Activated CD4-positive, alpha-beta T cell treated with anti-CD3 and anti-CD28 coated beads for 36 hours (primary cell): ENCODE results near the gene DDC. TPM values are rescaled to one million over a fixed set of nuclear protein-coding genes. Genes with fewer than 3 reads are reported as not detected.
"Not testable (repeated sequence)": the region's sequence is repeated elsewhere in the genome, so short reads cannot be mapped to it uniquely, and the experiment has no call there.

Experiments used
- ATAC-seq: fragments of 200-7000 bp; cut with Tn5 transposase; one replicate; pipeline ENCODE4 v1.10.0; 2021; ENCODE audit warnings: mild to moderate bottlenecking, moderate library complexity
- CTCF ChIA-PET: fragments of 350-600 bp; sonication (Branson Sonifier 250); formaldehyde crosslinking; loops from one replicate; lab custom pipeline; 2021; ENCODE audit warnings: antibody characterized with exemption; lab: Charles Lee
- POLR2A ChIA-PET: fragments of 350-600 bp; sonication (Branson Sonifier 250); formaldehyde crosslinking; loops from one replicate; lab custom pipeline; 2021; ENCODE audit warnings: antibody characterized with exemption, inconsistent platforms; lab: Charles Lee
- DNase-seq: peaks from one replicate; pipeline ENCODE4 v3.0.0-alpha.2; 2020
- H3K27ac Mint-ChIP-seq: one replicate; pipeline ENCODE4 v1.8.0; 2021; ENCODE audit warnings: mixed read lengths
- H3K27me3 Mint-ChIP-seq: one replicate; pipeline ENCODE4 v1.8.0; 2021; ENCODE audit warnings: mixed read lengths
- H3K36me3 Mint-ChIP-seq: one replicate; pipeline ENCODE4 v1.8.0; 2021; ENCODE audit warnings: low read depth, mixed read lengths
- H3K4me1 Mint-ChIP-seq: one replicate; pipeline ENCODE4 v1.8.0; 2021; ENCODE audit warnings: mixed read lengths
- H3K4me3 Mint-ChIP-seq: one replicate; pipeline ENCODE4 v1.8.0; 2021; ENCODE audit warnings: mild to moderate bottlenecking, moderate library complexity, mixed read lengths
- H3K9me3 Mint-ChIP-seq: one replicate; pipeline ENCODE4 v1.8.0; 2021; ENCODE audit warnings: low read depth, mixed read lengths
- intact Hi-C, 2 experiments: fragments of 100-400 bp; cut with DNase I in 1 of 2; cut with micrococcal nuclease in 1 of 2; formaldehyde crosslinking; loops; one replicate each; pipeline versions ENCODE4 v1.14.2 to v1.15.1; 2022 to 2024; cut with DNase I, micrococcal nuclease
- total RNA-seq, 2 experiments: library from RNA; stranded (reverse); gene quantifications; one replicate each; pipeline ENCODE4 v1.2.3, GENCODE V29; 2021

The DDC gene
- total RNA-seq, 2 experiments from 2014 or later: 0.28 to 0.53 TPM

DNA sequence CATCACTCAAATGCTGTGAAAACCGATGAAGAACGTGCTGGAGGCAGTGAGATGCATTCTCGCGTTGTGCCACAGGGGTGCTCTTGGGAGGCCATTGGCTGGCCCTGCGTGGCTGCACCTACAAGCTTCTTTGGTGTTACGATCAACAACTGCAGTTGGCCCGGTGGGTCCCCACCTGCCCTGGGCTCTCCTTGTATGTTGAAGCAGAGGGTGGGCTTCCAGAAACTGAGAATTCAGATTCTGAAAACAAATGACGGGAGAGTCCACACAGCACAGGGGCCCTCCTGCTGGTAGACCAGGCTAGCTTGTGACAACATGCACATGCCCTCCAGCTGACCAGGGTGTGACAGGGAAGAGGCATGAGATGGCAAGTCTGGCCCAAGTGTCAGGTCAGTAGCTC, 23.7 kb upstream of the DDC start:
- Mint-ChIP-seq H3K36me3 (peaks cover 1% of the 10 kb centered on the region), H3K4me3 (no peak overlapping the region), H3K27me3 (peaks cover 14% of the 10 kb centered on the region), H3K4me1 (no peaks in the 10 kb centered on the region), H3K9me3 (no peaks in the 10 kb centered on the region), H3K27ac (no peak overlapping the region)
- intact Hi-C loops: no loop called here
- no peak for ATAC-seq
- peak; percentile 16 for DNase-seq
- POLR2A ChIA-PET: no interaction called here
- CTCF ChIA-PET: interaction anchor here (0.8 to 2.4 kb wide), 7 partner anchors 9 to 572 kb away, joined by 3 to 6 read pairs (median 4); no protein-coding TSS in a partner anchor

DNA sequence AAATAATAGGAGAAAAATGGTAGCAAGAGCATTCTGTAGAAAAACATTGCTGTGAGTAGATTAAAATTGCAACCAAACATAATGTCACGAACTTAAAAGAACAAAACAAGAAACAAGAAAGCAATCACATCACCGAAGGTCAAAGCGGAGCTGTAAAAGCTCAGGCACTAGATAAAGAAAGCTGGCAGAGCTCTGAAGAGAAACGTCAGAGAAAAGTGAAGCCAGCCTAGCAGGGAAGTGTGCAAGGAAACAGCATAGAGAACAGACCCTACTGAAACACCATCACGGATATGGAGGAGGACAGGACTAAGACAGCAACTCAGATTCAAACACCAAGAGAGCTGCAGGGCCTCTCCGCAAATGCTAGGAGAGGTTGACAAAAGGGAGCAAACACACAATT, 22.5 kb upstream of the DDC start:
- CTCF ChIA-PET: interaction anchor here (1.4 to 2.4 kb wide), 4 partner anchors 10 to 119 kb away, joined by 3 to 6 read pairs (median 4); no protein-coding TSS in a partner anchor
- DNase-seq (no peak), ATAC-seq (no peak)
- no peak overlapping the region for H3K27ac Mint-ChIP-seq
- POLR2A ChIA-PET: no interaction called here
- no peaks in the 10 kb centered on the region for H3K4me1 Mint-ChIP-seq
- peaks cover 7% of the 10 kb centered on the region for H3K9me3 Mint-ChIP-seq
- peaks cover 11% of the 10 kb centered on the region for H3K27me3 Mint-ChIP-seq
- H3K4me3 Mint-ChIP-seq: no peak overlapping the region
- peaks cover 5% of the 10 kb centered on the region for H3K36me3 Mint-ChIP-seq
- intact Hi-C loops: no loop called here

DNA sequence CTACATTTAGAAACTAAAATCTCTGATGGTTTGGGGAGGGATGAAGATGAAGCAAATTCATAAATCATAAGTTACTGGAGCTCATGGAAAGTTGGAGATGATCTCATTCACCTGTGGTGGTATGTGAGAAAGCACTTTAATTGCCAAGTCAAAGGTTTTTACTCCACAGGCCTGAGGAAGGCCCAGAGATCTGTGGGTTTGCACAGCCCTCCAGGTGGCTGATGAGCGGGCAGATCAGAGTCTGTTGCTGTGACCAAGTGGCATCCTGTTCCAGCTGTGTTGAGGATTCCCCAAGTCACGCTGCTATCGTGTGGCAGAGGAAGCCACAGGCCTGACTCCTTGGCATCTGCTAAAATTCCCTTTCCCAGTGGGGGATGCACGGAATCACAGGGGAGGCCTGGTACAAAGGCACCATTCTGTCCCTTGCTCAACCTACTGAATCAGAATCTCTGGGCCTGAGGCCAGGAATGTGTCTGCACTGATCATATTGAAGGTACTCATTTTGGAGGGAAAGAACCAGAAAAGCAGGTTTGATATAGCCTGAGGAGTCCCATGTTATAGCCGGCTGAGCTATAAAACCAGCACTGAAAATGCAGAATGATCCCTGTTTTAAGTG, 19.7 kb upstream of the DDC start:
- ATAC-seq (no peak), DNase-seq (no peak)
- no peaks in the 10 kb centered on the region for H3K4me1 Mint-ChIP-seq
- intact Hi-C loops: no loop called here
- H3K36me3 Mint-ChIP-seq: peaks cover 5% of the 10 kb centered on the region
- no peak overlapping the region for H3K4me3 Mint-ChIP-seq
- peaks cover 14% of the 10 kb centered on the region for H3K27me3 Mint-ChIP-seq
- H3K27ac Mint-ChIP-seq: no peak overlapping the region
- ChIA-PET CTCF (no interaction called here), POLR2A (no interaction called here)
- peaks cover 7% of the 10 kb centered on the region for H3K9me3 Mint-ChIP-seq

DNA sequence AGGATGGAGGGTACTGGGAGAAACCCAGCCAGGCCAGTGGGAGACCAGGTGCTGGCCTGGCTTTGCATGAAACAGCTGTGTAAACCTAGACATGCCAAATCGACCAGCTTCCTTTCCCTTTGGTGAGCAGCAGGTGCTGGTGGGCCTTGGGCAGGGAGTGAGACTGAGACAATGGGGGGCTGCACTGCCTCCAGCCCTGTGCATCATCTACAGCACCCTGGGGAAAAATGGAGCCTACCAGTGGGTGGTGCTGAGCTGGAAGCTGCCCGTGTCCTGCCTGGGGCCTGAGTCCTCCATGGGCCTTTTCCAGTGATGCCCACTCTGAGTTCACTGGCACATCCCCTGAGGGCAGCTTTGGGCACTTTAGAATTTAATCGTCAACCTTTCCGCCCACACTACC, 19.2 kb upstream of the DDC start:
- ATAC-seq (no peak), DNase-seq (no peak)
- no peak overlapping the region for H3K4me3 Mint-ChIP-seq
- H3K9me3 Mint-ChIP-seq: peaks cover 7% of the 10 kb centered on the region
- H3K27me3 Mint-ChIP-seq: peaks cover 14% of the 10 kb centered on the region
- CTCF ChIA-PET: no interaction called here
- POLR2A ChIA-PET: no interaction called here
- H3K4me1 Mint-ChIP-seq: no peaks in the 10 kb centered on the region
- peaks cover 5% of the 10 kb centered on the region for H3K36me3 Mint-ChIP-seq
- intact Hi-C loops: no loop called here
- H3K27ac Mint-ChIP-seq: no peak overlapping the region

DNA sequence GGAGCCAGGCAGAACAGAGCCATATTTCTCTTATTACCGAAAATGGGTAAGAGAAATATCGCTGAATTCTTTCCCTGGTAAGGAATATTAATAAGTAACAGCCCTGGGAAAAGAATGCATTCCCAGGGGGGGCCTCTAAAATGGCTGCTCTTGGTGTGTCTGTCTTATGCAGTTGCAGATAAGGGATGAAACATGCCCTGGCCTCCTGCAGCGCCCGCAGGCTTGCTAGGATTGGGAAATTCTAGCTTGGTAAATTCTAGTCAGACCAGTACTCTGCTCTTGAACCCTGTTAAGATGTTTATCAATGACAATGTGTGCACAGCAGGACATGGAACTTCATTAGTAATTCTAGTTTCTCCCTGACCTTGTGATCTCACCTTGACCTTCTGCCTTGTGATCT, 18.1 kb upstream of the DDC start:
- ATAC-seq, H3K27ac Mint-ChIP-seq, POLR2A ChIA-PET, H3K4me1 Mint-ChIP-seq, DNase-seq, H3K36me3 Mint-ChIP-seq, CTCF ChIA-PET, H3K9me3 Mint-ChIP-seq, intact Hi-C loops, H3K4me3 Mint-ChIP-seq: not testable (repeated sequence)
- H3K27me3 Mint-ChIP-seq: peaks cover 16% of the 10 kb centered on the region

DNA sequence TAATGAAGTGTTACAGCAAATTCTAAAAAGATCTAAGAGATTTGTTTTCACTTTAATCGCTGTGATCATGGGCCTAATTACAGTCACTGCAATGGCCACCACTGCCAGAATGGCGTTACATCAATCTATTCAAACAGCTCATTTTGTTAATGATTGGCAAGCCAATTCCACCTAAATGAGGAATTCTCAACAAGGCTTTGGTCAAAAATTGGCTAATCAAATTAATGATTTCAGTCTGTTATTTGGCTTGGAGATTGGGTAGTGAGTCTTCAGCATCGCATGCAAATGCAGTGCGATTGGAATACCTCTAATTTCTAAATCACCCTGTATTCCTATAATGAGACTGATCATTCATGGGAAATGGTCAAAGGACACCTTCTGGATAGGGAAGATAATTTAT, 17.1 kb upstream of the DDC start:
- peaks cover 14% of the 10 kb centered on the region for H3K9me3 Mint-ChIP-seq
- ATAC-seq, H3K27ac Mint-ChIP-seq, H3K27me3 Mint-ChIP-seq, intact Hi-C loops, H3K4me3 Mint-ChIP-seq, POLR2A ChIA-PET, H3K4me1 Mint-ChIP-seq, H3K36me3 Mint-ChIP-seq, DNase-seq: not testable (repeated sequence)
- CTCF ChIA-PET: interaction anchor here (0.6 kb wide), 1 partner anchor 131 kb away, joined by 3 read pairs; no protein-coding TSS in a partner anchor

DNA sequence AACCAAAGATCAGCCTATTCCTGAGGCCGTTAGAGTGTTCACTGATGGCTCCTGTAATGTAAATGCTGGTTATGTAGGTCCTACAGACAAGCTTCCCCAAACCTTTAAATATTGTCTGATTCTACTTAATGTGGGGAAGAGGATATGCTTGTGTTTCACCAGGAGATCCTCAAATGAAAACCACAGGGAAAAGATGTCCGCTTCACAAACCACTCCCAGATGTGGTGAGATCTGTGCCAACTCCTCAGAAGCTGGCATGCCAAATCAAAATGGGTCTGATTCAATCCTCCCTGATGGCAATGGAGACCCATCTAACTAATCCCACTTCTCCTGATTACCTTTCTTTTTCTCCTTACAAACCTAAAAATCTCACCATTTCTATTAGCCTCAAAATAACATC, 15.5 kb upstream of the DDC start:
- CTCF ChIA-PET, H3K36me3 Mint-ChIP-seq, H3K4me3 Mint-ChIP-seq, intact Hi-C loops, POLR2A ChIA-PET, ATAC-seq, H3K4me1 Mint-ChIP-seq, DNase-seq, H3K27ac Mint-ChIP-seq, H3K27me3 Mint-ChIP-seq: not testable (repeated sequence)
- H3K9me3 Mint-ChIP-seq: peaks cover 14% of the 10 kb centered on the region

DNA sequence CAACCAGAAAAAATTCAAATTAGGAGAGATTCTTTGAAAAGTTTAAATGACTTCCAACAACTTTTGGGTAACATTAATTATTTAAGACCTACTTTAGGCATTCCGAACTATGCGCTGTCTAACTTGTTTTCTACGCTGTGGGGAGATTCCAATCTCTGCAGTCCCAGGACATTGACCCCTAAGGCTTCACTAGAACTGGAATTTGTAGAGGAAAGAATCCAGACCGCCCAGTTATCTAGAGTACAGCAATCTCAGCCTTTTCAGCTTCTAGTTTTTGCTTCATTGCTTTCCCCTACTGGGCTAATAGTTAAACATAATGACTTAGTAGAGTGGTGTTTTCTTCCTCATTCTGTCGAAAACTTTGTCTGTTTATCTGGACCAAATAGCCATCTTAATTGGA, 14.9 kb upstream of the DDC start:
- peaks cover 14% of the 10 kb centered on the region for H3K9me3 Mint-ChIP-seq
- no peak overlapping the region for H3K4me3 Mint-ChIP-seq
- H3K27ac Mint-ChIP-seq: no peak overlapping the region
- POLR2A ChIA-PET: no interaction called here
- peaks cover 13% of the 10 kb centered on the region for H3K27me3 Mint-ChIP-seq
- H3K36me3 Mint-ChIP-seq: peaks cover 5% of the 10 kb centered on the region
- intact Hi-C loops: no loop called here
- CTCF ChIA-PET: no interaction called here
- DNase-seq (no peak), ATAC-seq (no peak)
- H3K4me1 Mint-ChIP-seq: no peaks in the 10 kb centered on the region

DNA sequence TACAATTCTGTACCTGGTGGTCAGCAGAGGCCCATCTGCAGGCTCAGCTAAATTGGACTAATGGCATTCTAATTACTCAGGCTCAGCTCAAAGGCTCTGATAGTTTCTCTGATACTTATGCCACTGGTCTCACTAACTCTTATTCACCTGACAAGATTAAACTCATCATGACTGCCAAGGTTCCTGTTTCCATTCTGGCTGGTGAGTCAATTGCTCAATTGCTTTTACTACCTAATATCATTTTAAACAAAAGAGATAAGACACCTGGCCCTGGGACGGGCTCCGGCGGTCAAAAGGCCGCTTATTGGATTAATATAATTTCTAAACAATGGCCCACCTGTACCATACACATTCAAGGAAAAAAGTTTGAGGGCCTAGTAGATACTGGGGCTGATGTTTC, 12.9 kb upstream of the DDC start:
- H3K9me3 Mint-ChIP-seq, H3K4me3 Mint-ChIP-seq, CTCF ChIA-PET, H3K4me1 Mint-ChIP-seq, POLR2A ChIA-PET, H3K36me3 Mint-ChIP-seq, H3K27ac Mint-ChIP-seq, intact Hi-C loops, ATAC-seq, DNase-seq: not testable (repeated sequence)
- peaks cover 17% of the 10 kb centered on the region for H3K27me3 Mint-ChIP-seq

DNA sequence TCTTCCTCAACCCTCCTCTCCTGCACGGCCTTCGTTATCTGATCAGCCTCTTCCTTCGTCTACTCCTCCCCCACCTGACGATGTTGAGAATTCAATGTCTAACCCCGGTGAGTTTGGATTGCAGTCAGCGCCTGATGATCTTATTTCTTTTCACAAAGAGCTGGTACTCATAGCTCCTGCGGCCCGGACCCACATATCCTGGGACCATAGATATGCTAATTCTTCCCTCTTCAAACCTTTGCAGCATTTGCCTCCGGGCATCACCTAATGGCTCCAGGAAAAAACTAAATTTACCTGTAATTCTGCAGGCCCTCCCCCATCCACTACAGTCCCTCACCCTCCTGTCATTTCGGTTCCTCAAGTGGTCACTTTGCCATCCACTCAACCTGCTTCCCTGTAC, 12.4 kb upstream of the DDC start:
- ATAC-seq: no peak
- no peak for DNase-seq

DNA sequence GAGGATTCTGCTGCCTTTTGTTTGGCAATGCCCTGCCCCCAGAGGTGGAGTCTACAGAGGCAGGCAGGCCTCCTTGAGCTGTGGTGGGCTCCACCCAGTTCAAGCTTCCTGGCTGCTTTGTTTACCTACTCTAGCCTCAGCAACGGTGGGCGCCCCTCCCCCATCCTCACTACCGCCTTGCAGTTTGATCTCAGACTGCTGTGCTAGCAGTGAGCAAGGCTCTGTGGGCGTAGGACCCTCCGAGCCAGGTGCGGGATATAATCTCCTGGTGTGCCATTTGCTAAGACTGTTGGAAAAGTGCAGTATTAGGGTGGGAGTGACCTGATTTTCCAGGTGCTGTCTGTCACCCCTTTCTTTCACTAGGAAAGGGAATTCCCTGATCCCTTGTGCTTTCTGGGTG, 11.2 kb upstream of the DDC start:
- H3K4me1 Mint-ChIP-seq, H3K4me3 Mint-ChIP-seq, H3K9me3 Mint-ChIP-seq, ATAC-seq, H3K27ac Mint-ChIP-seq, intact Hi-C loops, POLR2A ChIA-PET, DNase-seq, H3K36me3 Mint-ChIP-seq, CTCF ChIA-PET: not testable (repeated sequence)
- peaks cover 17% of the 10 kb centered on the region for H3K27me3 Mint-ChIP-seq

More for the DNA sequence above, 12.4 kb upstream of the DDC start:
- Mint-ChIP-seq H3K4me1 (no peaks in the 10 kb centered on the region), H3K4me3 (no peak overlapping the region), H3K36me3 (no peaks in the 10 kb centered on the region), H3K27me3 (peaks cover 17% of the 10 kb centered on the region), H3K9me3 (peaks cover 6% of the 10 kb centered on the region), H3K27ac (no peak overlapping the region)
- ChIA-PET CTCF (no interaction called here), POLR2A (no interaction called here)
- intact Hi-C loops: no loop called here

DNA sequence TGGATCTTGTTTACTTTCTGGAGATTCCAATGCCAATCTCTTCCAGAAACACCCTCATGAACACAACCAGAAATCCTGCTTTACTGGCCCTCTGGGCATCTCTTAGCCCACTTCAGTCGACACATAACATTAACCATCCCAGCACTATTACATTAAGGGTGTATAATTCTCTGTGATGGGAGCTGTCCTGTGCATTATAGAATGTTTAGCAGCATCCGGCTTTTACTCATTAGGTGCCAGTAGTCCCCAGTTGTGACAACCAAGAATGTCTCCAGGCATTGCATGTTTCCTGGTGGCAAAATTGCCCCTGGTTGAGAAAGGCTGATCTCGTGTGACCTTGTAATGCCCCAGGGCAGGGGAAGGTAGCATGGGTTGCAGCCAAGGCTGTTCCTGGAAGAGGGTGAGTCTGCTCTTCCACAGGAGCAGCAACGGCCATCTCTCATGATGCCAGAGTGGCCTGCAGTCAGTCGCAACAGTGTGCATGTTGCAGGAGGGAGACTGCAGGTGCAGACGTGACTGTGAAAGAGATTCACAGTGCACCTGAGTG, 2.6 kb upstream of the DDC start:
- Mint-ChIP-seq H3K4me3 (no peak overlapping the region), H3K36me3 (no peaks in the 10 kb centered on the region), H3K4me1 (no peaks in the 10 kb centered on the region), H3K27me3 (peaks cover 8% of the 10 kb centered on the region), H3K27ac (no peak overlapping the region), H3K9me3 (peaks cover 2% of the 10 kb centered on the region)
- DNase-seq (no peak), ATAC-seq (no peak)
- CTCF ChIA-PET: no interaction called here
- intact Hi-C loops: no loop called here
- POLR2A ChIA-PET: no interaction called here
